PC-3 (cell line): Measurements from ENCODE around the gene ID2. TPM values are rescaled to one million over a fixed set of nuclear protein-coding genes. Genes with fewer than 3 reads are reported as not detected.

Experiments
- ATAC-seq: fragments of 200-7000 bp; cut with Tn5 transposase; 2 replicates; pipeline ENCODE4 v1.9.1; 2020; ENCODE audit warnings: mild to moderate bottlenecking, moderate library complexity
- BruUV-seq: library from RNA; stranded (reverse); fragments of 400-500 nt; replicated peaks from 2 replicates; lab custom pipeline; 2021; lab: Mats Ljungman, UMichigan
- CTCF ChIA-PET: fragments of 300-600 bp; sonication (Branson Sonifier 250); formaldehyde crosslinking; loops from one replicate; lab custom pipeline; 2022; ENCODE audit warnings: antibody characterized with exemption; lab: Charles Lee
- POLR2A ChIA-PET: fragments of 300-600 bp; sonication (Branson Sonifier 250); formaldehyde crosslinking; loops from one replicate; lab custom pipeline; 2022; ENCODE audit warnings: antibody characterized with exemption; ENCODE audit not compliant: unreplicated experiment; lab: Charles Lee
- DNase-seq: peaks from one replicate; pipeline ENCODE4 v3.0.0-alpha.2; 2015
- H2AFZ ChIP-seq: fragments of 300-600 bp; sonication (generic); 2 replicates; pipeline ENCODE4 v1.6.0; 2016; ENCODE audit warnings: antibody characterized with exemption, low read length
- H3F3A ChIP-seq: fragments of 300-600 bp; sonication (generic); one replicate; pipeline ENCODE4 v1.6.0; 2017; ENCODE audit warnings: antibody characterized with exemption, low read length, control low read depth, mild to moderate bottlenecking; ENCODE audit not compliant: unreplicated experiment
- H3K27ac ChIP-seq: fragments of 300-600 bp; sonication (generic); 2 replicates; pipeline ENCODE4 v1.5.1; 2016; ENCODE audit warnings: mild to moderate bottlenecking, low read length
- H3K27me3 ChIP-seq: fragments of 300-600 bp; sonication (generic); 2 replicates; pipeline ENCODE4 v1.6.1; 2016; ENCODE audit warnings: low read length, mixed read lengths
- H3K36me3 ChIP-seq: fragments of 300-600 bp; sonication (generic); 2 replicates; pipeline ENCODE4 v1.6.1; 2016; ENCODE audit warnings: low read depth, mixed run types, low read length, mixed read lengths
- H3K4me1 ChIP-seq: fragments of 300-600 bp; sonication (generic); 2 replicates; pipeline ENCODE4 v1.5.1; 2016; ENCODE audit warnings: low read length; ENCODE audit not compliant: insufficient read depth
- H3K4me2 ChIP-seq: fragments of 300-600 bp; sonication (generic); 2 replicates; pipeline ENCODE4 v1.6.0; 2016; ENCODE audit warnings: low read length
- H3K4me3 ChIP-seq: fragments of 300-600 bp; sonication (generic); 2 replicates; pipeline ENCODE4 v1.5.1; 2016; ENCODE audit warnings: mild to moderate bottlenecking, low read length, mixed read lengths
- H3K79me2 ChIP-seq: fragments of 300-600 bp; sonication (generic); 2 replicates; pipeline ENCODE4 v1.6.1; 2017; ENCODE audit warnings: low read length, mixed read lengths
- H3K9ac ChIP-seq: fragments of 300-600 bp; sonication (generic); 2 replicates; pipeline ENCODE4 v1.6.0; 2016; ENCODE audit warnings: mild to moderate bottlenecking, low read length
- H3K9me2 ChIP-seq: fragments of 300-600 bp; sonication (generic); replicated peaks from 2 replicates; pipeline ENCODE4 v1.6.1; 2016; ENCODE audit warnings: mixed run types, low read length, mixed read lengths
- H3K9me3 ChIP-seq: fragments of 300-600 bp; sonication (generic); 2 replicates; pipeline ENCODE4 v1.6.1; 2016; ENCODE audit warnings: low read length, mixed read lengths
- H4K20me1 ChIP-seq: fragments of 300-600 bp; sonication (generic); 2 replicates; pipeline ENCODE4 v1.6.1; 2016; ENCODE audit warnings: low read length, mixed read lengths
- CTCF ChIP-seq: fragments of 300-600 bp; sonication (generic); conservative IDR thresholded peaks from 2 replicates; pipeline ENCODE4 v1.5.1; 2017; ENCODE audit warnings: antibody characterized with exemption, low read depth, mild to moderate bottlenecking, low read length
- EZH2 ChIP-seq: fragments of 300-600 bp; sonication (generic); IDR thresholded peaks from one replicate; pipeline ENCODE4 v1.6.1; 2017; ENCODE audit warnings: antibody characterized with exemption, mild to moderate bottlenecking, low read length; ENCODE audit not compliant: unreplicated experiment
- EZH2phosphoT487 ChIP-seq: fragments of 300-600 bp; sonication (generic); IDR thresholded peaks from 2 replicates; pipeline ENCODE4 v1.6.1; 2018; ENCODE audit warnings: mild to moderate bottlenecking, antibody characterized with exemption, low read length, borderline replicate concordance
- intact Hi-C: fragments of 100-400 bp; cut with micrococcal nuclease; formaldehyde crosslinking; loops from 2 replicates; pipeline ENCODE4 v1.9.0; 2023
- total RNA-seq: library from RNA; depleted of rRNA; stranded (reverse); fragments of >200 nt; gene quantifications from 2 replicates; pipeline ENCODE4 v1.2.3, GENCODE V29; 2014

Gene ID2
- total RNA-seq, 1 experiment from 2014 or later: 92.1 TPM

GRCh38 chr2:8673381-8673780 is 8.5 kb upstream of the ID2 start:
- DNase-seq: no peak
- H3K4me3 ChIP-seq: no peak overlapping the region
- ATAC-seq: no peak
- no peaks in the 10 kb centered on the region for H3K79me2 ChIP-seq
- peaks cover 5% of the 10 kb centered on the region; the same call in 1 of the 2 replicates for H3K9me3 ChIP-seq
- no peak overlapping the region for H3K27ac ChIP-seq
- no peak overlapping the region for H3K9ac ChIP-seq
- BruUV-seq: no TSS peak
- no peak for TF ChIP-seq EZH2
- TF ChIP-seq CTCF: no peak
- no peak for TF ChIP-seq EZH2phosphoT487
- no peaks in the 10 kb centered on the region for H3K36me3 ChIP-seq
- H3K9me2 ChIP-seq: no peaks in the 10 kb centered on the region
- no peaks in the 10 kb centered on the region for H3K27me3 ChIP-seq
- no peaks in the 10 kb centered on the region for H3F3A ChIP-seq
- H3K4me1 ChIP-seq: peaks cover 23% of the 10 kb centered on the region
- no peaks in the 10 kb centered on the region for H4K20me1 ChIP-seq
- intact Hi-C loops: no loop called here
- no peak overlapping the region for H2AFZ ChIP-seq
- POLR2A ChIA-PET: no interaction called here
- CTCF ChIA-PET: no interaction called here
- H3K4me2 ChIP-seq: no peak overlapping the region

DNA sequence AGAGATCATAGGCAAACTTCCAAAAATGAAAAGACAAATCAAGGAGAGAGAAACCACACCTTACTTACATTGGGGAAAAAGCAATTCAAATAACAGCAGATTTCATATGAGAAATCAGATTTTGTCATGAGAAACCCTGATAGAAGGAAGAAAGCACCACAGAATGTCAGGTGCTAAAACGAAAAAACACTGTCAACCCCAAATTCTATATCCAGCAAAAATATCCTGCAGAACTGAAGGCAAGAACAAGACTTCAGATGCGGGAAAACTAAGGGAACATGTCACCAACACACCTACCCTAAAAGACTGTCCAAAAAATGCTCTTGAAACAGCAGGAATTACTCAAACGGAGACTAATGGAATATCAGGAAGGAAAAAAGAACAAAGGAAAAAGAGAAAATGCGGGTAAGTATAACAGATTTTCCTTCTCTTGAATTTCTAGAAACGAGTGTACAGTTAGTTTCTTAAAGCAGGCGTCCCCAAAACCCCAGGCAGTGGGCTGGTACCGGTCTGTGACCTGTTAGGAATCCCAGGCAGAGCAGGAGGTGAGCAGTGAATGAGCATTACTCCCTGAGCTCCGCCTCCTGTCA is 7.3 kb upstream of the ID2 start:
- Histone ChIP-seq H3K79me2 (no peaks in the 10 kb centered on the region), H3K36me3 (no peaks in the 10 kb centered on the region), H3K4me1 (peaks cover 26% of the 10 kb centered on the region), H3K9me2 (no peaks in the 10 kb centered on the region), H3K4me2 (no peak overlapping the region), H3K9ac (no peak overlapping the region), H3K9me3 (peaks cover 5% of the 10 kb centered on the region; the same call in 1 of the 2 replicates), H3K27ac (no peak overlapping the region), H2AFZ (no peak overlapping the region), H3K27me3 (no peaks in the 10 kb centered on the region), H4K20me1 (no peaks in the 10 kb centered on the region), H3F3A (no peaks in the 10 kb centered on the region), H3K4me3 (no peak overlapping the region)
- ChIA-PET CTCF (no interaction called here), POLR2A (no interaction called here)
- intact Hi-C loops: loop anchor here (5.0 kb wide), 2 partner anchors 47 to 92 kb away; no protein-coding TSS in a partner anchor
- no TSS peak for BruUV-seq
- TF ChIP-seq EZH2: no peak
- DNase-seq (no peak), ATAC-seq (no peak)

DNA sequence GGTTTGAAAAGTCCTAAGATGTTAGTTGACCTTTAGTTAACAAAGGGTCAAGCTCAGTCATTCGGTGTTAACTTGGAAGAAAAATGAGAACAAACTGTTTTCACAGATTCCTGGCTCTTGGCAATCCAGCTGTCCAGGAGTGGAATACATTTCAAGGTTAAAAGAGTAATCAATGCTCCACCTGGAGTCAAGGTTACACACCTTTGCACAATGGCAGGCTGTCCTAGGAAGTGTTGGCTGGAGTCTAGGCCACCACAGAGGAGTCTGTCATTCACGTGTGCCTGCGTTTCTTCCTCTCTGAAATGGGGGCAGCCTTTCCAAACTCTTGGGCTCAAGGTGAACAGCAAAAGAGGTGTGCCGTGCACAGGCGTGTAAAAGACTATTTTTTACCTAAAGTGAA is 6.3 kb upstream of the ID2 start:
- H3K9me2 ChIP-seq: no peaks in the 10 kb centered on the region
- TF ChIP-seq CTCF (no peak), EZH2 (no peak)
- H3K4me2 ChIP-seq: no peak overlapping the region
- no peaks in the 10 kb centered on the region for H3K79me2 ChIP-seq
- H3K4me3 ChIP-seq: no peak overlapping the region
- H3K9ac ChIP-seq: no peak overlapping the region
- DNase-seq (no peak), ATAC-seq (no peak)
- ChIA-PET POLR2A (no interaction called here), CTCF (no interaction called here)
- H3K36me3 ChIP-seq: no peaks in the 10 kb centered on the region
- H4K20me1 ChIP-seq: no peaks in the 10 kb centered on the region
- H3K4me1 ChIP-seq: peaks cover 36% of the 10 kb centered on the region
- no peaks in the 10 kb centered on the region for H3F3A ChIP-seq
- H3K27me3 ChIP-seq: no peaks in the 10 kb centered on the region
- intact Hi-C loops: loop anchor here (5.0 kb wide), 2 partner anchors 48 to 93 kb away; no protein-coding TSS in a partner anchor
- no TSS peak for BruUV-seq
- H2AFZ ChIP-seq: no peak overlapping the region
- no peak overlapping the region for H3K27ac ChIP-seq
- H3K9me3 ChIP-seq: peaks cover 5% of the 10 kb centered on the region; the same call in 1 of the 2 replicates
